Bronchial epithelial cell (primary cell): ENCODE measurements around the gene MTHFSD. TPM values are rescaled to one million over a fixed set of nuclear protein-coding genes. Genes with fewer than 3 reads are reported as not detected.

ENCODE experiments used
- DNase-seq: peaks from one replicate; pipeline ENCODE4 v3.0.0-alpha.2; 2010; ENCODE audit warnings: low read depth
- FAIRE-seq: peaks from 2 replicates; lab custom pipeline; 2011; peaks lifted over from hg19 to GRCh38; lab: Jason Lieb, UNC
- H3K27me3 ChIP-seq: 2 replicates; pipeline ENCODE4 v1.5.1; 2011; ENCODE audit warnings: low read length; ENCODE audit not compliant: control insufficient read depth, insufficient read depth
- H3K36me3 ChIP-seq: 2 replicates; pipeline ENCODE4 v1.5.1; 2011; ENCODE audit warnings: low read length; ENCODE audit not compliant: control insufficient read depth, insufficient read depth
- H3K4me3 ChIP-seq: 2 replicates; pipeline ENCODE4 v1.5.1; 2011; ENCODE audit warnings: mild to moderate bottlenecking, low read depth, low read length, control low read depth
- total RNA-seq: library from RNA; depleted of rRNA; stranded (reverse); fragments of >200 nt; gene quantifications from 2 replicates; pipeline ENCODE4 v1.2.1, GENCODE V29; 2014
- TF ChIP-seq, protein P1 (sequence below): IDR thresholded peaks from 2 replicates; pipeline ENCODE4 v1.5.1; 2011; ENCODE audit warnings: mild to moderate bottlenecking, moderate library complexity, low read length, control low read depth, inconsistent platforms; ENCODE audit not compliant: insufficient read depth, severe bottlenecking

MTHFSD gene
- total RNA-seq, 1 donor from 2014 or later = 13.2 TPM

DNA sequence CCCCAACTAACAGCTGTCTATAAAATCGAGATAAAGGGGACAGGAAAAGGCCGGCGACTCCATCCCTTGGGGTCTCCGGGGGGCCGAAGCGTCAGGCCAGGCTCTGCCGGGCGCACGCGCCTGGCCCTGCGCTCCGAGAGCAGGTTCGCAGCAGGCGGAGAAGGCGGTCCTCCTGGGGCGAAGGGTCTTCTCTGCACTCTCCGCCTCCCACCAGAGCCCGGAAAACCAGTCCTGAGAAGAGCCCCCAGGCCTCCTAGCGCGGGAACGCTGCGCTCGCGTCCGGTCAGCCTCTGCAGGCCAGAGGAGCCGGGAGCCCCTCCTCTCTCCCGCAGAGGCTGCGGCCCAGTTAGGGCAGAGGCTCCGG lies 39.6 kb downstream of the MTHFSD start:
- Histone ChIP-seq H3K27me3 (peaks cover 61% of the 10 kb centered on the region), H3K4me3 (no peak overlapping the region), H3K36me3 (no peaks in the 10 kb centered on the region)
- no peak for FAIRE-seq
- no peak for DNase-seq
- TF ChIP-seq, protein P1, sequence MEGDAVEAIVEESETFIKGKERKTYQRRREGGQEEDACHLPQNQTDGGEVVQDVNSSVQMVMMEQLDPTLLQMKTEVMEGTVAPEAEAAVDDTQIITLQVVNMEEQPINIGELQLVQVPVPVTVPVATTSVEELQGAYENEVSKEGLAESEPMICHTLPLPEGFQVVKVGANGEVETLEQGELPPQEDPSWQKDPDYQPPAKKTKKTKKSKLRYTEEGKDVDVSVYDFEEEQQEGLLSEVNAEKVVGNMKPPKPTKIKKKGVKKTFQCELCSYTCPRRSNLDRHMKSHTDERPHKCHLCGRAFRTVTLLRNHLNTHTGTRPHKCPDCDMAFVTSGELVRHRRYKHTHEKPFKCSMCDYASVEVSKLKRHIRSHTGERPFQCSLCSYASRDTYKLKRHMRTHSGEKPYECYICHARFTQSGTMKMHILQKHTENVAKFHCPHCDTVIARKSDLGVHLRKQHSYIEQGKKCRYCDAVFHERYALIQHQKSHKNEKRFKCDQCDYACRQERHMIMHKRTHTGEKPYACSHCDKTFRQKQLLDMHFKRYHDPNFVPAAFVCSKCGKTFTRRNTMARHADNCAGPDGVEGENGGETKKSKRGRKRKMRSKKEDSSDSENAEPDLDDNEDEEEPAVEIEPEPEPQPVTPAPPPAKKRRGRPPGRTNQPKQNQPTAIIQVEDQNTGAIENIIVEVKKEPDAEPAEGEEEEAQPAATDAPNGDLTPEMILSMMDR = no peak

DNA sequence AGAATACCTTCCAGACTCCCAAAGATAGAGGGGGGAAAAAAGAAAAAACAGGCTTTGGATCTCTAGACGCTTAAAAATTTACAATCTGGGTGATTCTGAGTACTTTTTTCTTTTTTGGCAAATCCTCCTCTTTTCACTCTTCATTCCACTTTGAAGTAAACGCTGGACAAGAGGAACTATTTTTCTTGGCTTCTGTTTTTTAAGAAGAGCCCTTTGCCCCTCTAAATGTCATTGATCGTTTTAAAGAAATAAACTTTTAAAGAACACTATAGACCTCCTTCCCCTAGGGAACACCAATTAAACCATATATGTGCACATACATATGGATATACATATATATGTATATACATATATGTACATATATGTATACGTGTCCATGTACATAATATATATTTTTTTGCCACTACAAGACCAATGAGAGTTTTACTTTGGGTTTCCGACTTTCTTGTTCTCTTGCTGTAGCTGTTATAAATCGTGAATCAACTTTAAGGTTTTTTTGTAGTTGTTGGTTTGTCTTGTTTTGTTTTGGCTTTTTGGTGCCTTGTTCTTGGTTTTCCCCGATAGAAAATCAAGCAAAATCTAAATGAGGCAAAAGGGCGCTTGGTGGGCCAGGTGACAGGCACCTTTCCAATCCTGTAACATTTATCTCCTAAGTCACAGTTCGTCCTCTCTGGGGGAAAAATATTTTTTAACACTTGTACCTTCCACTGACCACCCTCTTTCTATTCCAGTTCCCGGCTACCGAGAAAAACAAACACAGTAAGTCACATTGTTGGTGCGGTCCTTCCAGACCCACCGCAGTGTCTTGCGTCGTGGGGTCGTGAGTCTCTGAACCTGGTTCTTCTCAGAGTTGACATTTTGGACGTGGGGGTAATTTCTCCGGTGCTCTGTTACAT lies 40.3 kb downstream of the MTHFSD start:
- DNase-seq = no peak
- no peaks in the 10 kb centered on the region for H3K36me3 ChIP-seq
- TF ChIP-seq, protein P1 = no peak
- FAIRE-seq = no peak
- peaks cover 64% of the 10 kb centered on the region for H3K27me3 ChIP-seq
- H3K4me3 ChIP-seq = no peak overlapping the region

DNA sequence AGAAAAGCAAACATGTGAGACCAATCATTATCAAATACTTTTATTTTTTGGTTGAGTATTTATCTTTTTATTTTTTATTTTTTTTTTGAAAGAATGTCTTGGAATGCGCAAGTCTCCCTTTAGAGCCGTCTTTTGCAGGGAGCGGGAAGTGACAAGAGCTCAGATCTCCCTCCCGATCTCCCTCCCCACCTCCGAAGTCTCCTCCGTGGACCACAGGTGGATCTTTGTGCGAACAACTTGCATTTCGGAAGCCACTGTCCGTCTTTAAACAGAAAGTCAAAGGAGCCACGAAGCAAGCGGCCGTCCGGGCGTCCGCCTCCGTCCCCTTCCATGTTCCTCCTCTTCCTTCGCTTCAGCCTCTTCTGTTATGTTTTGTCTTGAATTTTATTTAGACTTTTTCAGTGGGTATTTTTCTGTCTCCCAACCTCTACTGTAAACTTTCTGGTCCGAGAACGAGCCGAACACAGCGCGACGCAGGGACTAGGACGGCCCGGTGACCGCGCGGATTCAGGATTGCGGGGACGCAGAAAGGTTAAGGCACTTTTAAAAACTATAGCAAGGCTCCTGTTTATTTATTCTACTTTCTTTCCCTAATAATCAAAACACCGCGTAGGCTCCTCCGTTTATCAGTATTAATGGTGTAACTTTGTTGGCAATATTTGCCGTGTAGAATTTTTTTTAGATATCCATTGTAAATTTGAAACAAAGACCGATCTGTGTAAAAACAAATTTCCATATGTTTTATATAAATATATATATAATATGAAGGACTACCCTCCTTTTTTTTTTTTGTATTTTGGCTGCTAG lies 41.4 kb downstream of the MTHFSD start:
- TF ChIP-seq, protein P1 = no peak
- no peak for FAIRE-seq
- Histone ChIP-seq H3K36me3 (no peaks in the 10 kb centered on the region), H3K27me3 (peaks cover 65% of the 10 kb centered on the region), H3K4me3 (no peak overlapping the region)
- DNase-seq = no peak

DNA sequence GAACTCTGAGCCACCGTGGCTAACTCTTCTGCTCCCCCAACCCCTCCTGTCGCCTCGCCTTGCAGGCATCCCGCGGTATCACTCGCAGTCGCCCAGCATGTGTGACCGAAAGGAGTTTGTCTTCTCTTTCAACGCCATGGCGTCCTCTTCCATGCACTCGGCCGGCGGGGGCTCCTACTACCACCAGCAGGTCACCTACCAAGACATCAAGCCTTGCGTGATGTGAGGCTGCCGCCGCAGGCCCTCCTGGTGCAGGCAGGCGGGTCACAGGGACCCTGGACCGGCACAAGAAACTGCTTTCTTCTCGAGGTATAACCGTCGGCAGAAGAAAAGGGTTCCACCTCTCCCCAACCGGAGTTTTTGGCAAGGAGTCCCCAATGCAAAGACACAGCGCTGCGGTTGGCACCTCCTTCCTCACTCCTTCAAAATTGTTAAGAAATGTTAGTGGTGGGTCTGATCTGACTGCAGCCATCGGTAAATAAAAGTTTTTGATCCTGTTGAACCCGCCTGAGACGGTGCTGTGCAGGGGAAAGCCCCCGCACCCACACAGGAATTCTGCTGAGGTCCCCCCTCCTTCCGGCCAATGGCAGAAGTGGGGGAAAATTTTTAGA lies 42.1 kb downstream of the MTHFSD start:
- H3K27me3 ChIP-seq = peaks cover 70% of the 10 kb centered on the region
- no peak for DNase-seq
- no peak overlapping the region for H3K4me3 ChIP-seq
- TF ChIP-seq, protein P1 = no peak
- FAIRE-seq = no peak
- H3K36me3 ChIP-seq = no peaks in the 10 kb centered on the region

DNA sequence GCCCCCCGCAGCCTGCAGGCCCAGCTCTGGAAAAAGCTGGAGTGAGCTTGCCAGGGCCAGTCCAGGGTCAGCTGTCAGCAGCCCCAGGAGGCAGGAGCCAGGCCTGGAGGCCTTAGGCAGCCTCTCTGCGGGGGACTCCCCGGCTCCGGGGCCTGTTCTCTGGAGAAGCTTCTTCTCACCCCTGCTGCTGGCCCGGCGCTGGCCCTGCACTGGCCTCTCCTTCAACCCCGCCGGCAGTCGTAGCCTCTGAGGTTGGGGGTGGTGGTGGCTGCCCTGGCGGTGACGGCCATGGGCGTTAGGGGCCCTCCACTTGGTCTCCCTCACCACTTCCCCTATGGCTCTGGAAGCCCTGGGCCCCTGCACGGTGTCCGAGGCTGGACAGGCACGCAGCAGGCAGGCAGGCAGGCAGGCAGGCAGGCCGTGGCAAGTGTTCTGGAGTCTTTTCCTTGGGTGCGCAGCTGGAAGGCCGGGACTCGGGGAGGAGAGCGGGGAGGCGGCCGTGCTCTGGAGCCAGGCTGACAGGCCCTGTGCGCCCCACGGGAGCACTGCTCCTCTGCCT lies 42.7 kb downstream of the MTHFSD start:
- H3K4me3 ChIP-seq = no peak overlapping the region

More for the DNA sequence above, 42.7 kb downstream of the MTHFSD start:
- FAIRE-seq (no peak), DNase-seq (no peak)
- Histone ChIP-seq H3K36me3 (no peaks in the 10 kb centered on the region), H3K27me3 (peaks cover 73% of the 10 kb centered on the region)
- TF ChIP-seq, protein P1 = no peak
